Immature natural killer cell (primary cell): ENCODE results near the gene PYGL. TPM values are rescaled to one million over a fixed set of nuclear protein-coding genes. Genes with fewer than 3 reads are reported as not detected.

ENCODE experiments used
- DNase-seq, 3 donors: peaks; one replicate each; pipeline ENCODE4 v3.0.0; 2022; ENCODE audit warnings: mixed read lengths in 1 of 3
- H3K27ac Mint-ChIP-seq, 6 donors: one replicate each; pipeline ENCODE4 v1.8.0; 2020; ENCODE audit warnings: mixed read lengths in 6 of 6, mild to moderate bottlenecking in 5 of 6, inconsistent platforms in 4 of 6, moderate library complexity in 3 of 6
- H3K27me3 Mint-ChIP-seq, 3 donors: one replicate each; pipeline ENCODE4 v1.8.0; 2020 to 2021; ENCODE audit warnings: low read depth in 3 of 3, mild to moderate bottlenecking in 3 of 3, mixed read lengths in 3 of 3, moderate library complexity in 3 of 3, inconsistent platforms in 1 of 3
- H3K36me3 Mint-ChIP-seq, 3 donors: one replicate each; pipeline ENCODE4 v1.8.0; 2020; ENCODE audit warnings: mixed read lengths in 3 of 3, inconsistent platforms in 2 of 3, mild to moderate bottlenecking in 2 of 3
- H3K4me1 Mint-ChIP-seq, 2 donors: one replicate each; pipeline ENCODE4 v1.8.0; 2020; ENCODE audit warnings: inconsistent platforms in 2 of 2, mild to moderate bottlenecking in 2 of 2, mixed read lengths in 2 of 2, moderate library complexity in 1 of 2
- H3K4me3 Mint-ChIP-seq, 5 donors: one replicate each; pipeline ENCODE4 v1.8.0; 2020; ENCODE audit warnings: mild to moderate bottlenecking in 5 of 5, mixed read lengths in 5 of 5, inconsistent platforms in 3 of 5, moderate library complexity in 3 of 5
- H3K9me3 Mint-ChIP-seq, 6 donors: one replicate each; pipeline ENCODE4 v1.8.0; 2020; ENCODE audit warnings: mild to moderate bottlenecking in 6 of 6, mixed read lengths in 6 of 6, inconsistent platforms in 4 of 6, moderate library complexity in 3 of 6
- polyA plus RNA-seq, 3 donors: library from polyadenylated mRNA; unstranded; fragments of 300-500 nt; fragmentation: Illumina TruSeq; gene quantifications; one replicate each; pipeline ENCODE4 v1.2.3, GENCODE V29; 2021

The PYGL gene
- polyA plus RNA-seq, 3 donors from 2014 or later = 0.50 to 2.1 TPM; not detected in 1

DNA sequence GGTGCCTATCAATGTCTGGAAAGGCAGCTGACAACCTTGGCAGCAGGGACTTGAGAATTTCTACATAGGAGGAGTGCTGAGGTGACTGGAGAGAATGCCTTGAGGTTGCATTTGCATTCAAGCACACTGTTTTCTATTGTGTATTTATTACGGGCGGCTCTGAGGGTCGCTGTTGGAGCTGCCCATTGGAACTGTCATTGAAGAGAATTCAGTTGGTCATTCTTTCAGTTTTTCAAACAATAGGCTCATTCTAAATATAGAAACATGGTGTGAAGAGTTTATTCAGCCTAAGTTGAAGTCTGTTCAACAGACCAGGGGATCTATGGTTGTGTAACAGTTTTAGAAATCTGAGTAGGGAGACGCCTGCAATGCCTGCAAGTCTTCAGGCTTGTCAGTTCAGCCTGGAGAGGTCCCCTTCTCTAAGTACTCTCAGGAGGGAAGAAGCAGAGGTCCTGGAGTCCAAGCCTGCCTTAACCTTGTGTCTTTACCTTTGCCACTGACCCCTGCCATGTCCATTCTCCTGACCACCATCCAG lies 82.2 kb downstream of the PYGL start:
- no peak overlapping the region for H3K4me3 Mint-ChIP-seq

DNA sequence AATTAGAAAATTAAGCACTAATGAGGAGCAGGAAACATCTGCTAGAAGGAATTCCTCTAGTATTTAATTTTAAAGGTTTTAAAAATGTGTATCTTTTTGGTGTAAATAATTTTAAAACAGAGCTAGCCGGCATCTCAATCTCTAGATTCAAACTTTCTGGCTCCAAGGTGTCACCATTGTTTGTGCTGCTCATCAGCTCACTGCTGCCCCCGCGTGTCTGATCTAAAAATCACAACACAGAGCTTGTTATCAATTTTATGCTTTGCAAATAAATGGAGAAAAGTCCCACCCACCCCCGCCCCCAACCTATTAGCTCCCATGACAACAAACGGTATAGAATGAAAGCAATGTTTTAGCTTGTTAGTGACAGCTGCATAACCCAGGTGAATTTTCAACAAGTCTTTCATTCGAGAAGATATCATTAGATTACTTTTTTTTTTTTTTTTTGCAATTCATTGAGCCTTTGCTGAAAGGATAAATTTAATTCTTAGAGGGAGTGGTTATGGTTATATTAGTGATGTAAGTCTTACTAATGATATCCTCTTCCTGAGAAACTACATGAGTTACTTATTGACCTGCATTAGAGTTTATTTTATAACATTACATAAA lies 83.7 kb downstream of the PYGL start:
- Mint-ChIP-seq H3K27ac (peak overlapping the region in 4 of 6 donors; percentile 61 to 85 (median 75)), H3K9me3 (no peaks in the 10 kb centered on the region), H3K27me3 (peaks cover 4 to 13% (median 4%) of the 10 kb centered on the region in 3 donors), H3K36me3 (no peaks in the 10 kb centered on the region), H3K4me3 (peak overlapping the region; percentile 90 to 96 (median 93)), H3K4me1 (peaks cover 10 to 15% of the 10 kb centered on the region in 2 donors)
- peak; percentile 76 to 80 (median 77) for DNase-seq

More for the DNA sequence above, 82.2 kb downstream of the PYGL start:
- H3K27me3 Mint-ChIP-seq = peaks cover 2 to 11% (median 7%) of the 10 kb centered on the region in 3 donors
- no peak for DNase-seq
- no peaks in the 10 kb centered on the region for H3K9me3 Mint-ChIP-seq
- no peak overlapping the region for H3K27ac Mint-ChIP-seq
- no peaks in the 10 kb centered on the region for H3K36me3 Mint-ChIP-seq
- peaks cover 10 to 15% of the 10 kb centered on the region in 2 donors for H3K4me1 Mint-ChIP-seq

GRCh38 chr14:50859296-50859624 lies 85.0 kb downstream of the PYGL start:
- H3K9me3 Mint-ChIP-seq = no peaks in the 10 kb centered on the region
- H3K4me3 Mint-ChIP-seq = peak overlapping the region; percentile 64 to 94 (median 91)
- no peaks in the 10 kb centered on the region for H3K36me3 Mint-ChIP-seq
- H3K27me3 Mint-ChIP-seq = peaks cover 0 to 9% (median 2%) of the 10 kb centered on the region in 3 donors
- no peak overlapping the region for H3K27ac Mint-ChIP-seq
- no peak for DNase-seq
- H3K4me1 Mint-ChIP-seq = peaks cover 10 to 15% of the 10 kb centered on the region in 2 donors

DNA sequence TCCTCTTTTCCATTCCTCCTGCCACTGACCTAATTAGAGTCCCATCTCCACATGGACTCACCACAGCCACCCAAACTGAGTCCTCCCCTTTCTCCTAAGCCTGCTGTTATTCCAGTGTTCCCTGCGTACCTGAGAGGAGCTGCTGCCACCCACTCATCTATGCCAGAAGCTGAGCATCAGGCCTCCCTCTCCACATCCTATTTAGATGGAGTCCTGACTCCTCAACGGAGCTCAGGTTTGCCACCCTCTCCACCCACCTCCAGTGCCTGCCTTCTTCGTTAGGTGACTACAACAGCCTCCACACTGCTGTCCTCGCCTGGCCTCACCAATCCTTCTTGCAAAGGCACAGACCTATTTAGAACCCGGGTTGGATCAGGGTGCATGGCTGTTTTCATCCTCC lies 87.6 kb downstream of the PYGL start:
- H3K27ac Mint-ChIP-seq = no peak overlapping the region
- no peaks in the 10 kb centered on the region for H3K36me3 Mint-ChIP-seq
- H3K4me1 Mint-ChIP-seq = peaks cover 10 to 15% of the 10 kb centered on the region in 2 donors
- no peaks in the 10 kb centered on the region for H3K9me3 Mint-ChIP-seq
- no peak overlapping the region for H3K4me3 Mint-ChIP-seq
- no peak for DNase-seq
- peaks cover 2 to 9% (median 4%) of the 10 kb centered on the region in 3 donors for H3K27me3 Mint-ChIP-seq

DNA sequence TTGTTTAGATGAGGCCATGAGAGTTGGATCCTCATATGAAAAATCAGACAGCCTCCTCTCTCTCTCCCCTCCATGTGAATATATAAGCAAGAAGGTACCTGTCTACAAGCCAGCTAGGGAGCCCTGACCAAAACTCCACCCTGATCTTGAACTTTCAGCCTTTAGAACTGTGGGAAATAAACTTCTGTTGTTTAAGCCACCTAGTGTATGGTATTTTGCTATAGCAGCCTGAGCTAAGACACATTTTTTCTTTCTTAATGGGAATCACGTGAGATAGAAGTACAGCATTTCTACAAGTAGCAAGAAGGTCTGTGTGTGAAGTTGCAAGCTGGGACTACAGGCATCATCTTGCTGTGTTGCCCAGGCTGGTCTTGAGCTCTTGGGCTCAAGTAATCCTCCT lies 88.7 kb downstream of the PYGL start:
- no peaks in the 10 kb centered on the region for H3K36me3 Mint-ChIP-seq
- peaks cover 2 to 11% (median 4%) of the 10 kb centered on the region in 3 donors for H3K27me3 Mint-ChIP-seq
- no peaks in the 10 kb centered on the region for H3K9me3 Mint-ChIP-seq
- H3K27ac Mint-ChIP-seq = no peak overlapping the region
- DNase-seq = no peak
- H3K4me3 Mint-ChIP-seq = no peak overlapping the region
- H3K4me1 Mint-ChIP-seq = peaks cover 10 to 13% of the 10 kb centered on the region in 2 donors

Other genes starting within 250 kb of the PYGL start
- gene NIN, start 113.3 kb downstream of the PYGL start, polyA plus RNA-seq = 10 to 100 TPM in 1 of 3 donors, 1 to 10 TPM in 2; 8.4 to 43.3 (median 9.7) TPM
- gene ABHD12B, start 72.4 kb downstream of the PYGL start, polyA plus RNA-seq = not detected
- under 1 TPM in 1 of 3 donors, not detected in 2; 0.17 TPM for gene TRIM9, start 150.6 kb upstream of the PYGL start, polyA plus RNA-seq